K562 (cell line): Measurements from ENCODE around the gene GDAP2.

Experiments used
- CHD2 ChIP-seq: IDR thresholded peaks from 2 replicates; pipeline ENCODE4 v1.6.1; 2011; ENCODE audit warnings: low read depth, low read length
- EZH2 ChIP-seq: IDR thresholded peaks from 2 replicates; pipeline ENCODE4 v1.6.1; 2012; ENCODE audit warnings: low read depth, mild to moderate bottlenecking, inconsistent platforms, low read length, borderline replicate concordance
- NR1H2 ChIP-seq: sonication (generic); formaldehyde crosslinking; IDR thresholded peaks from 2 replicates; pipeline ENCODE4 v1.4.0; 2020; ENCODE audit warnings: mild to moderate bottlenecking, missing genetic modification reagents
- POLR2G ChIP-seq: fragments of 200-400 bp; formaldehyde crosslinking; IDR thresholded peaks from 2 replicates; pipeline ENCODE4 v1.6.1; 2017; ENCODE audit warnings: low read depth, mild to moderate bottlenecking, antibody characterized with exemption, low read length, moderate library complexity
- RREB1 ChIP-seq: fragments of 250-450 bp; sonication (Bioruptor Pico); IDR thresholded peaks from 2 replicates; pipeline ENCODE4 v1.4.0; 2020
- SETDB1 ChIP-seq: IDR thresholded peaks from one replicate; pipeline ENCODE4 v1.6.1; 2012; ENCODE audit warnings: low read length, control low read depth, inconsistent platforms
- ZNF23 ChIP-seq: fragments of 250-450 bp; sonication (Bioruptor Pico); IDR thresholded peaks from 2 replicates; pipeline ENCODE4 v1.4.0; 2020; ENCODE audit warnings: mild to moderate bottlenecking
- TF ChIP-seq, protein P1 (sequence below): sonication (generic); formaldehyde crosslinking; IDR thresholded peaks from 2 replicates; pipeline ENCODE4 v1.8.0; 2023; ENCODE audit warnings: mild to moderate bottlenecking, missing genetic modification reagents
- TF ChIP-seq, protein P2 (sequence below), 3 experiments: IDR thresholded peaks in 2 of 3; conservative IDR thresholded peaks in 1 of 3; 2 replicates each; pipeline ENCODE4 v1.5.1; 2011 to 2012; ENCODE audit warnings: low read length in 3 of 3, mild to moderate bottlenecking in 3 of 3, control low read depth in 2 of 3, improper control_type of control experiment in 1 of 3, inconsistent platforms in 1 of 3, low read depth in 1 of 3, mixed read lengths in 1 of 3, moderate library complexity in 1 of 3; ENCODE audit not compliant: insufficient read depth in 2 of 3
- TF ChIP-seq, protein P3 (sequence below): sonication (generic); formaldehyde crosslinking; IDR thresholded peaks from 2 replicates; pipeline ENCODE4 v1.8.1; 2022; ENCODE audit warnings: missing genetic modification reagents

GRCh38 chr1:117826119-117826518 is 103.3 kb downstream of the GDAP2 start:
- TF ChIP-seq, protein P1, sequence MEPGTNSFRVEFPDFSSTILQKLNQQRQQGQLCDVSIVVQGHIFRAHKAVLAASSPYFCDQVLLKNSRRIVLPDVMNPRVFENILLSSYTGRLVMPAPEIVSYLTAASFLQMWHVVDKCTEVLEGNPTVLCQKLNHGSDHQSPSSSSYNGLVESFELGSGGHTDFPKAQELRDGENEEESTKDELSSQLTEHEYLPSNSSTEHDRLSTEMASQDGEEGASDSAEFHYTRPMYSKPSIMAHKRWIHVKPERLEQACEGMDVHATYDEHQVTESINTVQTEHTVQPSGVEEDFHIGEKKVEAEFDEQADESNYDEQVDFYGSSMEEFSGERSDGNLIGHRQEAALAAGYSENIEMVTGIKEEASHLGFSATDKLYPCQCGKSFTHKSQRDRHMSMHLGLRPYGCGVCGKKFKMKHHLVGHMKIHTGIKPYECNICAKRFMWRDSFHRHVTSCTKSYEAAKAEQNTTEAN (CRISPR knock-in tag) = no peak
- no peak for TF ChIP-seq EZH2
- no peak for TF ChIP-seq ZNF23 (CRISPR knock-in tag)
- TF ChIP-seq, protein P2, sequence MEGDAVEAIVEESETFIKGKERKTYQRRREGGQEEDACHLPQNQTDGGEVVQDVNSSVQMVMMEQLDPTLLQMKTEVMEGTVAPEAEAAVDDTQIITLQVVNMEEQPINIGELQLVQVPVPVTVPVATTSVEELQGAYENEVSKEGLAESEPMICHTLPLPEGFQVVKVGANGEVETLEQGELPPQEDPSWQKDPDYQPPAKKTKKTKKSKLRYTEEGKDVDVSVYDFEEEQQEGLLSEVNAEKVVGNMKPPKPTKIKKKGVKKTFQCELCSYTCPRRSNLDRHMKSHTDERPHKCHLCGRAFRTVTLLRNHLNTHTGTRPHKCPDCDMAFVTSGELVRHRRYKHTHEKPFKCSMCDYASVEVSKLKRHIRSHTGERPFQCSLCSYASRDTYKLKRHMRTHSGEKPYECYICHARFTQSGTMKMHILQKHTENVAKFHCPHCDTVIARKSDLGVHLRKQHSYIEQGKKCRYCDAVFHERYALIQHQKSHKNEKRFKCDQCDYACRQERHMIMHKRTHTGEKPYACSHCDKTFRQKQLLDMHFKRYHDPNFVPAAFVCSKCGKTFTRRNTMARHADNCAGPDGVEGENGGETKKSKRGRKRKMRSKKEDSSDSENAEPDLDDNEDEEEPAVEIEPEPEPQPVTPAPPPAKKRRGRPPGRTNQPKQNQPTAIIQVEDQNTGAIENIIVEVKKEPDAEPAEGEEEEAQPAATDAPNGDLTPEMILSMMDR (IDR thresholded peaks at IDR 0.05 in 2 of 3, conservative IDR thresholded peaks at IDR 0.05 in 1 of 3; ENCODE audit: insufficient read depth in 2 of 3, low read depth in 1 of 3, low read length in 3 of 3) = no peak
- TF ChIP-seq, protein P3, sequence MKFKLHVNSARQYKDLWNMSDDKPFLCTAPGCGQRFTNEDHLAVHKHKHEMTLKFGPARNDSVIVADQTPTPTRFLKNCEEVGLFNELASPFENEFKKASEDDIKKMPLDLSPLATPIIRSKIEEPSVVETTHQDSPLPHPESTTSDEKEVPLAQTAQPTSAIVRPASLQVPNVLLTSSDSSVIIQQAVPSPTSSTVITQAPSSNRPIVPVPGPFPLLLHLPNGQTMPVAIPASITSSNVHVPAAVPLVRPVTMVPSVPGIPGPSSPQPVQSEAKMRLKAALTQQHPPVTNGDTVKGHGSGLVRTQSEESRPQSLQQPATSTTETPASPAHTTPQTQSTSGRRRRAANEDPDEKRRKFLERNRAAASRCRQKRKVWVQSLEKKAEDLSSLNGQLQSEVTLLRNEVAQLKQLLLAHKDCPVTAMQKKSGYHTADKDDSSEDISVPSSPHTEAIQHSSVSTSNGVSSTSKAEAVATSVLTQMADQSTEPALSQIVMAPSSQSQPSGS (CRISPR knock-in tag) = no peak
- no peak for TF ChIP-seq POLR2G
- TF ChIP-seq NR1H2 = no peak
- no peak for TF ChIP-seq SETDB1
- TF ChIP-seq RREB1 (CRISPR knock-in tag) = no peak
- no peak for TF ChIP-seq CHD2
